Endothelial cell of hepatic sinusoid (primary cell): ENCODE measurements around the gene CHST6.
"Not testable (repeated sequence)": the region's sequence is repeated elsewhere in the genome, so short reads cannot be mapped to it uniquely, and the experiment has no call there.

Experiments used
- in situ Hi-C: cut with HindIII; loops from 2 replicates; pipeline ENCODE4 v1.10.0; 2017; ENCODE audit warnings: low sequenced_read_pairs

The CHST6 gene

GRCh38 chr16:75456486-75456885 lies 38.8 kb downstream of the CHST6 start:
- in situ Hi-C loops: not testable (repeated sequence)

- in situ Hi-C loops: no loop called here
Observed at GRCh38 chr16:75455677-75456076, 39.6 kb downstream of the CHST6 start.

- in situ Hi-C loops: no loop called here
Observed at GRCh38 chr16:75452464-75453190, 42.6 kb downstream of the CHST6 start.

- in situ Hi-C loops: no loop called here
Observed at GRCh38 chr16:75446416-75446815, 48.8 kb downstream of the CHST6 start.

- in situ Hi-C loops: no loop called here
Observed at GRCh38 chr16:75445298-75445697, 49.9 kb downstream of the CHST6 start.

GRCh38 chr16:75443298-75443697 lies 51.9 kb downstream of the CHST6 start:
- in situ Hi-C loops: no loop called here

- in situ Hi-C loops: no loop called here
Observed at GRCh38 chr16:75433732-75434413, 61.4 kb downstream of the CHST6 start.

GRCh38 chr16:75432828-75433731 lies 62.2 kb downstream of the CHST6 start, which contains the start of gene CFDP1:
CFDP1 (minus strand) TSS chr16:75433503; CDS start chr16:75433352, 151 bp downstream.
- in situ Hi-C loops: no loop called here

- in situ Hi-C loops: no loop called here
Observed at GRCh38 chr16:75429621-75430403, 65.4 kb downstream of the CHST6 start.

GRCh38 chr16:75426524-75426923 lies 68.7 kb downstream of the CHST6 start:
- in situ Hi-C loops: not testable (repeated sequence)

GRCh38 chr16:75424105-75424762 lies 71.0 kb downstream of the CHST6 start:
- in situ Hi-C loops: not testable (repeated sequence)

- in situ Hi-C loops: no loop called here
Observed at GRCh38 chr16:75423723-75424104, 71.5 kb downstream of the CHST6 start.
